Smooth muscle cell (in vitro differentiated cells): Measurements from ENCODE around the gene RNF215. TPM values are rescaled to one million over a fixed set of nuclear protein-coding genes. Genes with fewer than 3 reads are reported as not detected.

Experiments
- DNase-seq: peaks from one replicate; lab custom pipeline; 2025; ENCODE audit not compliant: unreplicated experiment; lab: John Stamatoyannopoulos, UW
- H2AFZ ChIP-seq: fragments of 200-600 bp; sonication (generic); 2 replicates; pipeline ENCODE4 v1.6.0; 2016; ENCODE audit warnings: antibody characterized with exemption, low read depth, mild to moderate bottlenecking
- H3F3A ChIP-seq: fragments of 200-600 bp; sonication (generic); 2 replicates; pipeline ENCODE4 v1.6.0; 2017; ENCODE audit warnings: antibody characterized with exemption, low read depth
- H3K27ac ChIP-seq: fragments of 200-600 bp; sonication (generic); 2 replicates; pipeline ENCODE4 v1.5.1; 2016; ENCODE audit warnings: low read depth, mild to moderate bottlenecking
- H3K27me3 ChIP-seq: fragments of 200-600 bp; sonication (generic); 2 replicates; pipeline ENCODE4 v1.6.1; 2016; ENCODE audit warnings: low read depth, mild to moderate bottlenecking
- H3K36me3 ChIP-seq: fragments of 200-600 bp; sonication (generic); 2 replicates; pipeline ENCODE4 v1.5.1; 2016; ENCODE audit warnings: low read depth
- H3K4me1 ChIP-seq: fragments of 200-600 bp; sonication (generic); 2 replicates; pipeline ENCODE4 v1.5.1; 2016; ENCODE audit warnings: low read depth
- H3K4me2 ChIP-seq: fragments of 200-600 bp; sonication (generic); 2 replicates; pipeline ENCODE4 v1.6.0; 2016; ENCODE audit warnings: mild to moderate bottlenecking
- H3K4me3 ChIP-seq: fragments of 200-600 bp; sonication (generic); 2 replicates; pipeline ENCODE4 v1.5.1; 2016; ENCODE audit warnings: mild to moderate bottlenecking
- H3K79me2 ChIP-seq: fragments of 200-600 bp; sonication (generic); 2 replicates; pipeline ENCODE4 v1.6.0; 2016; ENCODE audit warnings: low read depth, mild to moderate bottlenecking
- H3K9ac ChIP-seq: fragments of 200-600 bp; sonication (generic); 2 replicates; pipeline ENCODE4 v1.6.0; 2016; ENCODE audit warnings: low read depth
- H3K9me3 ChIP-seq: fragments of 200-600 bp; sonication (generic); replicated peaks from 2 replicates; pipeline ENCODE4 v1.5.1; 2016; ENCODE audit warnings: low read depth
- H4K20me1 ChIP-seq: fragments of 200-600 bp; sonication (generic); 2 replicates; pipeline ENCODE4 v1.6.0; 2016; ENCODE audit warnings: low read depth
- WGBS: methylation state at CpG from one replicate; pipeline ENCODE4 v1.1.7; 2016; ENCODE audit warnings: low lambda C conversion rate; 5-methylcytosine and 5-hydroxymethylcytosine counted together
- polyA plus RNA-seq: library from polyadenylated mRNA; unstranded; fragments of >200 nt; fragmentation: Nextera tagmentation; extraction: Ambion mirVana; gene quantifications from 2 replicates; pipeline ENCODE4 v1.2.1, GENCODE V29; 2016
- total RNA-seq: library from RNA; depleted of rRNA; stranded (reverse); fragments of >200 nt; gene quantifications from 2 replicates; pipeline ENCODE4 v1.2.3, GENCODE V29; 2014
- TF ChIP-seq, protein P1 (sequence below): fragments of 200-600 bp; sonication (generic); IDR thresholded peaks from 2 replicates; pipeline ENCODE4 v1.5.1; 2017; ENCODE audit warnings: borderline replicate concordance, mild to moderate bottlenecking, antibody characterized with exemption; ENCODE audit not compliant: insufficient read depth, poor library complexity, severe bottlenecking

Gene RNF215
- total and polyA plus RNA-seq, 2 experiments from 2014 or later: 5.9 to 11.6 TPM

DNA sequence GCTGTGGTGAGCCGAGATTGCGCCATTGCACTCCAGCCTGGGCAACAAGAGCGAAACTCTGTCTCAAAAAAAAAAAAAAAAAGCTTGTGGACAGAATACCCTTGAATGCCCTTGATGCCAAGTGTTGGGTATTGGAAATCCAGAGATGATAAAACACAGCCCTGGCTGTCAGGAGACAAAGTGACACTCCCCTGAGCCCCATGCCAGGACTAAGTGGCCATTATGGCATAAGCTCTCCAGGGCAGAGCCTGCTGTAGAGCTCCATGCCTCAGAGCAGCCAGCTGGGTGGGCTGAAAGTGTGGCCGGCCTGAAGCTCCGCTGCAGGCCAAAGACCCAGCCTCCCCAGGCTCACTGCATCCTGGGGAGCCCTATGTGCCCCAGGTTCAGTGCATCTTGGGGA lies 4.9 kb downstream of the RNF215 start:
- no peak overlapping the region for H3K4me3 ChIP-seq
- H3F3A ChIP-seq: no peaks in the 10 kb centered on the region
- 96% methylated on average over 5 of the region's 5 CpGs for WGBS
- H3K9ac ChIP-seq: no peak overlapping the region
- no peaks in the 10 kb centered on the region for H3K27me3 ChIP-seq
- H3K27ac ChIP-seq: no peak overlapping the region
- no peaks in the 10 kb centered on the region for H3K79me2 ChIP-seq
- H2AFZ ChIP-seq: no peak overlapping the region
- peaks cover 7% of the 10 kb centered on the region for H3K4me1 ChIP-seq
- H4K20me1 ChIP-seq: no peaks in the 10 kb centered on the region
- H3K36me3 ChIP-seq: no peaks in the 10 kb centered on the region
- no peaks in the 10 kb centered on the region for H3K9me3 ChIP-seq
- no peak for DNase-seq
- TF ChIP-seq, protein P1, sequence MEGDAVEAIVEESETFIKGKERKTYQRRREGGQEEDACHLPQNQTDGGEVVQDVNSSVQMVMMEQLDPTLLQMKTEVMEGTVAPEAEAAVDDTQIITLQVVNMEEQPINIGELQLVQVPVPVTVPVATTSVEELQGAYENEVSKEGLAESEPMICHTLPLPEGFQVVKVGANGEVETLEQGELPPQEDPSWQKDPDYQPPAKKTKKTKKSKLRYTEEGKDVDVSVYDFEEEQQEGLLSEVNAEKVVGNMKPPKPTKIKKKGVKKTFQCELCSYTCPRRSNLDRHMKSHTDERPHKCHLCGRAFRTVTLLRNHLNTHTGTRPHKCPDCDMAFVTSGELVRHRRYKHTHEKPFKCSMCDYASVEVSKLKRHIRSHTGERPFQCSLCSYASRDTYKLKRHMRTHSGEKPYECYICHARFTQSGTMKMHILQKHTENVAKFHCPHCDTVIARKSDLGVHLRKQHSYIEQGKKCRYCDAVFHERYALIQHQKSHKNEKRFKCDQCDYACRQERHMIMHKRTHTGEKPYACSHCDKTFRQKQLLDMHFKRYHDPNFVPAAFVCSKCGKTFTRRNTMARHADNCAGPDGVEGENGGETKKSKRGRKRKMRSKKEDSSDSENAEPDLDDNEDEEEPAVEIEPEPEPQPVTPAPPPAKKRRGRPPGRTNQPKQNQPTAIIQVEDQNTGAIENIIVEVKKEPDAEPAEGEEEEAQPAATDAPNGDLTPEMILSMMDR: no peak
- no peak overlapping the region for H3K4me2 ChIP-seq

DNA sequence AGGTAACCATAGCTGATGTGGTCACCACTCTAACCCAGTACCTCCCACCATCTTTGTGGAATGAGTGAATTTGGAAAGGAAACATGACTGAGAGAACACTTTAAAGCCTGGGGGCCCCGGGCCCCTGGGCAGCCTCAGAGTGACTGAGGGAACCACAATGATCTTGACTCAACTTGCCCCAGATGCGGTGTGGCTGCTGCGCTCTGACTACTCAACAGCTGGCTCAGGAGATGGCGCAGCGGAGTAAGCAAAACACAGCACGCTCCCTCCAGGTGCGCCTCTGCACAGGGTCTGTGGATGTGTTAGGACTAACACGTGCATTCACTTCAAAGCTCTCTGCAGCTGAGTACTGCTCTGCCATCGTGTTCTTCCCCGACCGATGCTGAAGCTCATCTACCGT lies 5.9 kb downstream of the RNF215 start:
- H2AFZ ChIP-seq: no peak overlapping the region
- no peak overlapping the region for H3K27ac ChIP-seq
- H3K4me3 ChIP-seq: no peak overlapping the region
- TF ChIP-seq, protein P1: no peak
- no peaks in the 10 kb centered on the region for H3F3A ChIP-seq
- no peaks in the 10 kb centered on the region for H3K36me3 ChIP-seq
- no peaks in the 10 kb centered on the region for H3K79me2 ChIP-seq
- no peaks in the 10 kb centered on the region for H3K9me3 ChIP-seq
- H3K9ac ChIP-seq: no peak overlapping the region
- H4K20me1 ChIP-seq: no peaks in the 10 kb centered on the region
- no peaks in the 10 kb centered on the region for H3K27me3 ChIP-seq
- peaks cover 3% of the 10 kb centered on the region for H3K4me1 ChIP-seq
- WGBS: 94% methylated on average over 12 of the region's 12 CpGs
- no peak for DNase-seq
- H3K4me2 ChIP-seq: no peak overlapping the region

DNA sequence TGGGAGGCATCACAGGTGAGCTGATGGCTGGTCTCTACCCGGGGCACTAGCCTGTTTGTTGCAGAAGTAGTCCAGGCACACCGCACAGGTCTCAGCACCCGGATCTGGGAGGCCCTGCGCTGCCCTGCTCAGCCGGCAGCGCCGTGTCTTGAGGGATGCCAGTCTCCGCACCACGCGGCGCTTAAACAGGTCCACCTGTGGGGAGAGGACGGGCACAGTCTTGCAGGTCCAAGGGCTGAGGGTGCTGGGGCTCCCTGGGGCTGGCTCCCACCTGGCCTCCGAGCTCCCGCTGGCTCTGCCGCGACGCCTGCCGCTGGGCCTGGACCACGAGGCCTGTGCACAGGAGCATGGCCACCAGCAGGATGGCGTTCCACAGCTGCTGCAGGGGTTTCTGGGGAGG lies 7.2 kb downstream of the RNF215 start:
- Histone ChIP-seq H3K4me1 (no peaks in the 10 kb centered on the region), H3K36me3 (no peaks in the 10 kb centered on the region), H3K9ac (no peak overlapping the region), H3K27ac (no peak overlapping the region), H3K4me3 (no peak overlapping the region), H3K9me3 (no peaks in the 10 kb centered on the region), H3K27me3 (no peaks in the 10 kb centered on the region), H3K4me2 (no peak overlapping the region), H2AFZ (no peak overlapping the region), H3K79me2 (no peaks in the 10 kb centered on the region), H4K20me1 (no peaks in the 10 kb centered on the region), H3F3A (no peaks in the 10 kb centered on the region)
- WGBS: 97% methylated on average over 20 of the region's 20 CpGs
- TF ChIP-seq, protein P1: no peak
- no peak for DNase-seq

DNA sequence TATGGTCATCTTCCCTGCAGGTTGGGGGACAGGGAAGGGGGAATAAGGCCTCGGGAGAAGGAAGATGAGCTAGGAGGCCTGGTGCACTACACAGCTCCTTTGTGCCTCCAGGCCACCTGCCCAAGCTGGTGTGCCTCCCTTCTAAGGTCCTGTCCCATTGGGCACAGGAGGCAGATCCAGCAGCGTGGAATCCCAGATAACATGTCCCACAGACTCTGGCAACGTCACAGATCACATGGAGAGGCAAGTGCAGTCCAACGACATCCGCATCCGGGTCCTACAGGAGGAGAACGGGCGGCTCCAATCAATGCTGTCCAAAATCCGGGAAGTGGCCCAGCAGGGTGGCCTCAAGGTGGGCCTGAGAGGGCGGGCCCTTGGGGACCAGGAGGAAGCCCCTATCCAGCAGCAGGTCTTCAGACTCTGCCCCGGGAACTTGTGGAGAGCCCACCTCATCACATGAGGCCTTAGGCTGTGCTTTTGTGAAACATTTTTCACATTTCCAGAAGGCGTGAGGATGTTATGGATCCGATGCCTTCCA lies 11.8 kb downstream of the RNF215 start:
- Histone ChIP-seq H3K9ac (no peak overlapping the region), H3K4me3 (no peak overlapping the region), H3K36me3 (no peaks in the 10 kb centered on the region), H3K79me2 (no peaks in the 10 kb centered on the region), H3F3A (no peaks in the 10 kb centered on the region), H4K20me1 (peaks cover 4% of the 10 kb centered on the region), H2AFZ (no peak overlapping the region), H3K27me3 (no peaks in the 10 kb centered on the region), H3K4me1 (no peaks in the 10 kb centered on the region), H3K9me3 (no peaks in the 10 kb centered on the region), H3K4me2 (no peak overlapping the region), H3K27ac (no peak overlapping the region)
- TF ChIP-seq, protein P1: no peak
- no peak for DNase-seq
- WGBS: 95% methylated on average over 13 of the region's 13 CpGs
